HepG2 (cell line): ENCODE results near the gene CROCC.
"Not testable (repeated sequence)": the region's sequence is repeated elsewhere in the genome, so short reads cannot be mapped to it uniquely, and the experiment has no call there.

ENCODE experiments used
- CTCF ChIP-seq: sonication (generic); formaldehyde crosslinking; IDR thresholded peaks from 2 replicates; pipeline ENCODE4 v1.5.0; 2020; ENCODE audit warnings: mild to moderate bottlenecking, missing genetic modification reagents, moderate library complexity
- HDAC2 ChIP-seq: sonication (generic); formaldehyde crosslinking; IDR thresholded peaks from 2 replicates; pipeline ENCODE4 v1.4.0; 2020; ENCODE audit warnings: missing genetic modification reagents
- HNF4G ChIP-seq, 2 experiments: sonication (generic) in 1 of 2; formaldehyde crosslinking in 1 of 2; IDR thresholded peaks; 2 replicates each; pipeline versions ENCODE4 v1.4.0 to v1.6.1; 2011 to 2020; ENCODE audit warnings: borderline replicate concordance in 2 of 2, low read depth in 2 of 2, mild to moderate bottlenecking in 2 of 2, low read length in 1 of 2, missing genetic modification reagents in 1 of 2, moderate library complexity in 1 of 2
- MTERF4 ChIP-seq: sonication (generic); formaldehyde crosslinking; IDR thresholded peaks from 2 replicates; pipeline ENCODE4 v1.8.0; 2023; ENCODE audit warnings: mild to moderate bottlenecking, missing genetic modification reagents
- SIN3A ChIP-seq: IDR thresholded peaks from 2 replicates; pipeline ENCODE4 v1.6.1; 2011; ENCODE audit warnings: low read depth, mild to moderate bottlenecking, control low read depth, low read length, borderline replicate concordance
- ZNF446 ChIP-seq: sonication (generic); formaldehyde crosslinking; IDR thresholded peaks from 2 replicates; pipeline ENCODE4 v1.5.0; 2020; ENCODE audit warnings: mild to moderate bottlenecking, missing genetic modification reagents
- ZNF841 ChIP-seq: sonication (generic); formaldehyde crosslinking; IDR thresholded peaks from 2 replicates; pipeline ENCODE4 v1.8.1; 2023; ENCODE audit warnings: missing genetic modification reagents, borderline replicate concordance

GRCh38 chr1:16911851-16912721 lies 9.6 kb upstream of the CROCC start:
- not testable (repeated sequence) for TF ChIP-seq ZNF446 (CRISPR knock-in tag); MTERF4; HDAC2 (CRISPR knock-in tag); HNF4G (IDR thresholded peaks at IDR 0.05; ENCODE audit: borderline replicate concordance, low read depth, low read length); HNF4G (CRISPR knock-in tag; IDR thresholded peaks at IDR 0.05; ENCODE audit: borderline replicate concordance, low read depth); SIN3A; ZNF841 (CRISPR knock-in tag)
- TF ChIP-seq CTCF (CRISPR knock-in tag) = peak; percentile 69
